ENCODE data around the gene ANKUB1. TPM values are rescaled to one million over a fixed set of nuclear protein-coding genes. Genes with fewer than 3 reads are reported as not detected.

ANKUB1 gene
- total and polyA plus RNA-seq, 5 donors, result not detected

Other genes starting within 250 kb of the ANKUB1 start
- gene WWTR1, start 134.5 kb downstream of the ANKUB1 start, total RNA-seq, result 10 to 100 TPM; 48.2 to 99.2 (median 56.9) TPM
- 23.0 TPM for gene WWTR1, start 134.5 kb downstream of the ANKUB1 start, polyA plus RNA-seq
- 10 to 100 TPM; 17.0 to 22.2 (median 19.9) TPM for gene COMMD2, start 40.1 kb downstream of the ANKUB1 start, total RNA-seq
- gene COMMD2, start 40.1 kb downstream of the ANKUB1 start, polyA plus RNA-seq, result 7.4 TPM
- 10 to 100 TPM; 54.8 to 65.7 (median 63.6) TPM for gene RNF13, start 20.7 kb upstream of the ANKUB1 start, total RNA-seq
- 36.6 TPM for gene RNF13, start 20.7 kb upstream of the ANKUB1 start, polyA plus RNA-seq
- 10 to 100 TPM; 57.2 to 74.6 (median 67.4) TPM for gene PFN2, start 178.3 kb upstream of the ANKUB1 start, total RNA-seq
- 48.5 TPM for gene PFN2, start 178.3 kb upstream of the ANKUB1 start, polyA plus RNA-seq

All from right cardiac atrium (tissue), 5 donors.